GM12878 (cell line): ENCODE data around the gene EHD1.

Experiments used
- DPF2 ChIP-seq: fragments of 450-650 bp; IDR thresholded peaks from 2 replicates; pipeline ENCODE4 v1.6.1; 2017; ENCODE audit warnings: mild to moderate bottlenecking
- MXI1 ChIP-seq: fragments of 150-350 bp; IDR thresholded peaks from 2 replicates; pipeline ENCODE4 v1.6.1; 2011; ENCODE audit warnings: low read depth, mild to moderate bottlenecking, inconsistent platforms, low read length, improper control_type of control experiment
- MYC ChIP-seq: IDR thresholded peaks from 2 replicates; pipeline ENCODE4 v1.6.1; 2011; ENCODE audit warnings: mild to moderate bottlenecking, low read length, moderate library complexity, inconsistent platforms; ENCODE audit not compliant: insufficient read depth, insufficient replicate concordance, insufficient read length, severe bottlenecking
- POLR2A ChIP-seq: IDR thresholded peaks from 2 replicates; pipeline ENCODE4 v1.6.1; 2011; ENCODE audit warnings: low read depth, mild to moderate bottlenecking, low read length
- SP1 ChIP-seq: IDR thresholded peaks from one replicate; pipeline ENCODE4 v1.6.1; 2011; ENCODE audit warnings: low read depth, low read length
- YBX1 ChIP-seq: fragments of 450-650 bp; IDR thresholded peaks from 2 replicates; pipeline ENCODE4 v1.6.1; 2016; ENCODE audit warnings: antibody characterized with exemption
- ZNF24 ChIP-seq: fragments of 450-650 bp; IDR thresholded peaks from 2 replicates; pipeline ENCODE4 v1.6.1; 2017; ENCODE audit warnings: antibody characterized with exemption, mild to moderate bottlenecking
- TF ChIP-seq, protein P1 (sequence below), 3 experiments: IDR thresholded peaks in 2 of 3; conservative IDR thresholded peaks in 1 of 3; 2 replicates each; pipeline ENCODE4 v1.5.1; 2011; ENCODE audit warnings: low read depth in 3 of 3, low read length in 3 of 3, mild to moderate bottlenecking in 3 of 3, control low read depth in 2 of 3, moderate library complexity in 2 of 3, inconsistent platforms in 1 of 3, mixed read lengths in 1 of 3; ENCODE audit not compliant: control insufficient read depth in 2 of 3, insufficient read depth in 1 of 3; ENCODE audit errors: extremely low read depth in 1 of 3

DNA sequence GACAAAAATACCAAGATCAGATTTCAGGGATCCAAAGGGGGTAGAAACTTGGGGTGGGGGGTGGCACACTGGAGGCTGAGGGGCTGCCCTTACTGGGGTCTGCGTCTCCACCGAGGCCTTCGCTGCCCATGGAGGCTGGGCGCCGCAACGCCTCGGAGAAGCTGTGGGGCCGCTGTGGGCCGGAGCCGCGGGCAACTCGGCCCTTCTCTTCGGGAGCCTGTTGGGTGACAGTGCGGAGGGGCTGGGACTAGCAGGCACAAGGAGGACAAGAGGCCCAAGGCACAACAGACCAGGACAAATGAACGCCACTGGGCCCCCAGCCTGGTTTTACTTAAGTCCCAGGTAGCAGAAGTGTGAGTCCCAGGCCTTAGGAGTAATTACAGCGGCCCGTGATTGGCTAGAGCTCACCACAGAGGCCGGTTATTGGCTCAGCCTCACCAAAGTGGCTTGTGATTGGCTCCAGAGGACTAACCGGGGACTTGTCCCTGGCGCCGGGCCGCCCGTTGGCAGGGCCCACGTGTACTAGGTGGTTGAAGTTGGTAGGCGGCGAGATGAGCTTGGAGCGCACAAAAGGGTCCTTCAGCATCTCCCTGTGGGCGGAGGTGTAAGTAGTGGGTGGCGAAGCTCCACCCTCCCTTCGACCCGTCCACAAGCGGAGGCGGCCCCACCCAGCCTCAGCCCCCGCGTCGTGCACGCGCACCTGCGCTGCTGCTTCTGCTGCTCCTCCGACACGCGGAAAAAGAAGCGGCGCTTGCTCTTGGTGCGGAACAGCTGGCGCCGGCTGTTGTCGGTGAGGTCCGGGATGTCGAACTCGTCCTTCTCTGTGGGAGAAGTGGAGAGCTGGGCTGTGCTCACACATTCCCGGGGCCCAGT lies 51.6 kb downstream of the EHD1 start:
- TF ChIP-seq MYC (no peak), POLR2A (no peak), MXI1 (no peak), DPF2 (no peak), SP1 (no peak), YBX1 (no peak), ZNF24 (no peak)
- TF ChIP-seq, protein P1, sequence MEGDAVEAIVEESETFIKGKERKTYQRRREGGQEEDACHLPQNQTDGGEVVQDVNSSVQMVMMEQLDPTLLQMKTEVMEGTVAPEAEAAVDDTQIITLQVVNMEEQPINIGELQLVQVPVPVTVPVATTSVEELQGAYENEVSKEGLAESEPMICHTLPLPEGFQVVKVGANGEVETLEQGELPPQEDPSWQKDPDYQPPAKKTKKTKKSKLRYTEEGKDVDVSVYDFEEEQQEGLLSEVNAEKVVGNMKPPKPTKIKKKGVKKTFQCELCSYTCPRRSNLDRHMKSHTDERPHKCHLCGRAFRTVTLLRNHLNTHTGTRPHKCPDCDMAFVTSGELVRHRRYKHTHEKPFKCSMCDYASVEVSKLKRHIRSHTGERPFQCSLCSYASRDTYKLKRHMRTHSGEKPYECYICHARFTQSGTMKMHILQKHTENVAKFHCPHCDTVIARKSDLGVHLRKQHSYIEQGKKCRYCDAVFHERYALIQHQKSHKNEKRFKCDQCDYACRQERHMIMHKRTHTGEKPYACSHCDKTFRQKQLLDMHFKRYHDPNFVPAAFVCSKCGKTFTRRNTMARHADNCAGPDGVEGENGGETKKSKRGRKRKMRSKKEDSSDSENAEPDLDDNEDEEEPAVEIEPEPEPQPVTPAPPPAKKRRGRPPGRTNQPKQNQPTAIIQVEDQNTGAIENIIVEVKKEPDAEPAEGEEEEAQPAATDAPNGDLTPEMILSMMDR (IDR thresholded peaks at IDR 0.05 in 2 of 3, conservative IDR thresholded peaks at IDR 0.05 in 1 of 3; ENCODE audit: control insufficient read depth in 2 of 3, extremely low read depth in 1 of 3, insufficient read depth in 1 of 3, low read depth in 3 of 3, low read length in 3 of 3) = no peak
